Measurements from ENCODE around the gene AHDC1. TPM values are rescaled to one million over a fixed set of nuclear protein-coding genes. Genes with fewer than 3 reads are reported as not detected.

The AHDC1 gene
- total and polyA plus RNA-seq, 10 of the 15 experiments (the other 5 are each of a cell fraction or from before 2014, with no cell fraction given) = 0.21 to 13.0 (median 1.4) TPM

DNA sequence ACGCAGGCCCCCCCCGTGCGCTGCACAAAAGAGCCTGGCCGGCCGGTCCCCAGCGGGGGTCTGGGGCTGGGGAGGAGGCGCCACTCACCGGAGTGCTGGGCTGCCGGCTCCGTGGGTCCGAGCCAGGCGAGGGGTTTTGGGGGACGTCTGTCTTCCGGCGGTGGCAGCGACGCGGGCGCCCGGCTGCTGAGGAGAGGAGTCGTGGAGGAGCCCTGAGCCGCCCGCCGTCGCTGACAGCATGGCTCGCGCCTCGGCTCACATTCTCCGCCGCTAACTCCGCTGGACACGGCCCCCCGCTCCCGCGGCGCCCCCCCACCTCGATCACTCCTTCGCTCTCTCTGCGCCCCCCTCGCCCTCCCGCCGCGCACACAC, 649 bp downstream of the AHDC1 start:
- peak overlapping the region; percentile 84 for H3K4me2 ChIP-seq (ENCODE audit: control insufficient read depth, insufficient read depth)
- intact Hi-C loops (cut with micrococcal nuclease; ENCODE audit: unreplicated experiment) (loop anchor here (10.0 kb wide), 1 partner anchor 118 kb away; no protein-coding TSS in a partner anchor), in situ Hi-C loops (cut with MboI) (no loop called here)
- peak overlapping the region; percentile 58; the same call in 1 of the 2 replicates for H3K9ac ChIP-seq (ENCODE audit: control insufficient read depth, insufficient read depth, low read length)
- H3K27me3 ChIP-seq (replicated peaks in 1 of 2; ENCODE audit: control insufficient read depth in 2 of 2, insufficient read depth in 2 of 2, low read length in 1 of 2) = no peaks in the 10 kb centered on the region
- peak; percentile 18 for ATAC-seq
- peaks cover 1% of the 10 kb centered on the region for H3K79me2 ChIP-seq (ENCODE audit: control insufficient read depth, insufficient read depth, low read length)
- H3K27ac ChIP-seq (ENCODE audit: control insufficient read depth, insufficient read depth) = no peak overlapping the region; the same call in 1 of the 2 replicates
- 1% methylated on average over 37 of the region's 43 CpGs for WGBS (ENCODE audit: insufficient coverage, insufficient replicate concordance, low lambda C conversion rate, missing lambda C conversion rate)
- peaks cover 41% of the 10 kb centered on the region for H3K4me1 ChIP-seq (ENCODE audit: control insufficient read depth, insufficient read depth, low read length)
- 0 out of 2 replicates have a peak, but pooled peaks cover 3% of the 10 kb centered on the region for H4K20me1 ChIP-seq (ENCODE audit: control insufficient read depth, insufficient read depth)
- no peak overlapping the region; the same call in 1 of the 2 replicates for H2AFZ ChIP-seq (ENCODE audit: control insufficient read depth, low read depth, low read length)
- no peaks in the 10 kb centered on the region for H3K9me3 ChIP-seq (replicated peaks; ENCODE audit: control insufficient read depth, insufficient read depth, low read length)
- FAIRE-seq = no peak
- CTCF ChIA-PET = interaction anchor here (0.5 to 10.4 kb wide), 13 partner anchors 23 to 304 kb away, joined by 3 to 327 read pairs (median 47); no protein-coding TSS in a partner anchor
- H3K4me3 ChIP-seq = peak overlapping the region; percentile 83
- RAD21 ChIA-PET (ENCODE audit: unreplicated experiment) = interaction anchor here (0.6 to 11.0 kb wide), 17 partner anchors 20 to 307 kb away, joined by 3 to 268 read pairs (median 4); partner anchors contain the start of gene FAM76A
- POLR2A ChIA-PET = interaction anchor here (0.6 to 2.2 kb wide), 6 partner anchors 47 to 306 kb away, joined by 3 to 9 read pairs (median 4); no protein-coding TSS in a partner anchor
- SMC1A ChIA-PET (ENCODE audit: uncharacterized antibody, unreplicated experiment) = interaction anchor here (0.5 to 9.2 kb wide), 5 partner anchors 47 to 188 kb away, joined by 3 to 248 read pairs (median 47); no protein-coding TSS in a partner anchor
- no peak for DNase-seq (ENCODE audit: low read depth, low spot score)
- no TSS peak for BruUV-seq (replicated peaks)
- H3K36me3 ChIP-seq (ENCODE audit: control insufficient read depth in 2 of 2, insufficient read depth in 2 of 2, low read length in 1 of 2) = no peaks in the 10 kb centered on the region; a peak in 2 of 4 replicates
- TF ChIP-seq PBX3 (IDR thresholded peaks at IDR 0.05; ENCODE audit: insufficient replicate concordance, low read depth, low read length) = no peak
- no peak for TF ChIP-seq ZZZ3 (IDR thresholded peaks at IDR 0.05; ENCODE audit: control insufficient read depth, insufficient read length, low read depth)
- TF ChIP-seq RELA (IDR thresholded peaks at IDR 0.05; ENCODE audit: borderline replicate concordance, partially characterized antibody) = no peak
- TF ChIP-seq SP1 (IDR thresholded peaks at IDR 0.05; ENCODE audit: low read depth, low read length) = no peak
- no peak for TF ChIP-seq ZBTB40 (IDR thresholded peaks at IDR 0.05; ENCODE audit: borderline replicate concordance)
- no peak for TF ChIP-seq MEF2B (IDR thresholded peaks at IDR 0.05; ENCODE audit: partially characterized antibody, poor library complexity, severe bottlenecking)
- no peak for TF ChIP-seq NBN (IDR thresholded peaks at IDR 0.05)
- TF ChIP-seq DPF2 (IDR thresholded peaks at IDR 0.05) = peak; percentile 28; the same call in 1 of the 2 replicates
- TF ChIP-seq ZNF217 (IDR thresholded peaks at IDR 0.05) = no peak
- no peak for TF ChIP-seq SIN3A (IDR thresholded peaks at IDR 0.05; ENCODE audit: low read depth, low read length)
- TF ChIP-seq NR2C2 (IDR thresholded peaks at IDR 0.05; ENCODE audit: borderline replicate concordance, control insufficient read depth, insufficient read length, low read depth) = no peak
- TF ChIP-seq ASH2L (IDR thresholded peaks at IDR 0.05; ENCODE audit: borderline replicate concordance, low read depth) = no peak
- no peak for TF ChIP-seq NRF1 (conservative IDR thresholded peaks at IDR 0.05; ENCODE audit: low read depth, low read length)
- TF ChIP-seq, protein P1, sequence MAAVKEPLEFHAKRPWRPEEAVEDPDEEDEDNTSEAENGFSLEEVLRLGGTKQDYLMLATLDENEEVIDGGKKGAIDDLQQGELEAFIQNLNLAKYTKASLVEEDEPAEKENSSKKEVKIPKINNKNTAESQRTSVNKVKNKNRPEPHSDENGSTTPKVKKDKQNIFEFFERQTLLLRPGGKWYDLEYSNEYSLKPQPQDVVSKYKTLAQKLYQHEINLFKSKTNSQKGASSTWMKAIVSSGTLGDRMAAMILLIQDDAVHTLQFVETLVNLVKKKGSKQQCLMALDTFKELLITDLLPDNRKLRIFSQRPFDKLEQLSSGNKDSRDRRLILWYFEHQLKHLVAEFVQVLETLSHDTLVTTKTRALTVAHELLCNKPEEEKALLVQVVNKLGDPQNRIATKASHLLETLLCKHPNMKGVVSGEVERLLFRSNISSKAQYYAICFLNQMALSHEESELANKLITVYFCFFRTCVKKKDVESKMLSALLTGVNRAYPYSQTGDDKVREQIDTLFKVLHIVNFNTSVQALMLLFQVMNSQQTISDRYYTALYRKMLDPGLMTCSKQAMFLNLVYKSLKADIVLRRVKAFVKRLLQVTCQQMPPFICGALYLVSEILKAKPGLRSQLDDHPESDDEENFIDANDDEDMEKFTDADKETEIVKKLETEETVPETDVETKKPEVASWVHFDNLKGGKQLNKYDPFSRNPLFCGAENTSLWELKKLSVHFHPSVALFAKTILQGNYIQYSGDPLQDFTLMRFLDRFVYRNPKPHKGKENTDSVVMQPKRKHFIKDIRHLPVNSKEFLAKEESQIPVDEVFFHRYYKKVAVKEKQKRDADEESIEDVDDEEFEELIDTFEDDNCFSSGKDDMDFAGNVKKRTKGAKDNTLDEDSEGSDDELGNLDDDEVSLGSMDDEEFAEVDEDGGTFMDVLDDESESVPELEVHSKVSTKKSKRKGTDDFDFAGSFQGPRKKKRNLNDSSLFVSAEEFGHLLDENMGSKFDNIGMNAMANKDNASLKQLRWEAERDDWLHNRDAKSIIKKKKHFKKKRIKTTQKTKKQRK (IDR thresholded peaks at IDR 0.05; ENCODE audit: low read depth, low read length) = no peak
- TF ChIP-seq LARP7 (IDR thresholded peaks at IDR 0.05) = 0 out of 2 replicates have a peak, but pooled peaks have one; percentile 32
- TF ChIP-seq FOXM1 (IDR thresholded peaks at IDR 0.05; ENCODE audit: low read depth, low read length) = no peak
